ENCODE measurements around the gene C20orf144.

The C20orf144 gene

GRCh38 chr20:33666293-33667244, 4.4 kb downstream of the C20orf144 start, which contains the start of gene ACTL10:
Gene ACTL10 (plus strand): TSS chr20:33666943. CDS start chr20:33667498, 555 bp downstream.
- DNase-seq: peak; percentile 63

DNA sequence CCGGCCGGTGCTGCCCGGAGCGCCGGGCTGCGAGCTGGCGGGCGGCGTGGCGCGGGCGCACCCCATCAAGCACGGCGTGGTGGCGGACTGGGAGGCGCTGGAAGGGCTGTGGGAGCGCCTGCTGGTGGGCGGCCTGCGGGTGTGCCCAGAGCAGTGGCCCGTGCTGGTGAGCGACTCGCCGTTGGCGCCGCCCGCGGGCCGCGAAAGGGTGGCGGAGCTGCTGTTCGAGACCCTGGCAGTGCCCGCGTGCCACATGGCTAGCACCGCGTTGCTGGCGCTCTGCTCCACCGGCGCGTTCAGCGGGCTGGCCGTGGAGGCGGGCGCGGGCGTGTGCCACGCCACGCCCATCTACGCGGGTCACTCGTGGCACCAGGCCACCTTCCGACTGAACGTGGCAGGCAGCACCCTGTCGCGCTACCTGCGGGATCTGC, 5.1 kb downstream of the C20orf144 start:
- peak; percentile 32 for DNase-seq

DNA sequence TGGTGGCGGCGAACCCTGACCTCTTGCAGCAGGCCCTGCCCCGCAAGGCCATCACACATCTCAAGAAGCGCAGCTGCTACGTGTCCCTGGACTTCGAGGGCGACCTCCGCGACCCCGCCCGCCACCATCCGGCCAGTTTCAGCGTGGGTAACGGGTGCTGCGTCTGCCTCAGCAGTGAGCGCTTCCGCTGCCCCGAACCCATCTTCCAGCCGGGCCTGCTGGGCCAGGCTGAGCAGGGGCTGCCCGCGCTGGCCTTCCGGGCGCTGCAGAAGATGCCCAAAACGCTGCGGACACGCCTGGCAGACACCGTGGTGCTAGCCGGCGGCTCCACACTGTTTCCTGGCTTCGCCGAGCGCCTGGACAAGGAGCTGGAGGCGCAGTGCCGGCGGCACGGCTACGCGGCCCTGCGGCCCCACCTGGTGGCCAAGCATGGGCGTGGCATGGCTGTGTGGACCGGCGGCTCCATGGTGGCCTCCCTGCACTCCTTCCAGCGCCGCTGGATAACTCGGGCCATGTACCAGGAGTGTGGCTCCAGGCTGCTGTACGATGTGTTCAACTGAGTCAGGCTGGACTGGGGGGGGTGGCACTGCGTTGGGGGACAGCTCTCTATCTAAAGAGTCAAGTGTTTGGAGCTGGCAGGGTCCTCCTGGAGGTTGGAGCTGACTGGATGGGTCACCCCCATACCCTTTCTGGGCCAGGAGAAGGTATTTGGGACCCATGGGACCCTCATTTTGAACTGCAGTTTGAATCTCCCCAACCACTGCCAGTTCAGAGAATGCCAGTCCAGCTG, 5.7 kb downstream of the C20orf144 start:
- DNase-seq: peak; percentile 70

DNA sequence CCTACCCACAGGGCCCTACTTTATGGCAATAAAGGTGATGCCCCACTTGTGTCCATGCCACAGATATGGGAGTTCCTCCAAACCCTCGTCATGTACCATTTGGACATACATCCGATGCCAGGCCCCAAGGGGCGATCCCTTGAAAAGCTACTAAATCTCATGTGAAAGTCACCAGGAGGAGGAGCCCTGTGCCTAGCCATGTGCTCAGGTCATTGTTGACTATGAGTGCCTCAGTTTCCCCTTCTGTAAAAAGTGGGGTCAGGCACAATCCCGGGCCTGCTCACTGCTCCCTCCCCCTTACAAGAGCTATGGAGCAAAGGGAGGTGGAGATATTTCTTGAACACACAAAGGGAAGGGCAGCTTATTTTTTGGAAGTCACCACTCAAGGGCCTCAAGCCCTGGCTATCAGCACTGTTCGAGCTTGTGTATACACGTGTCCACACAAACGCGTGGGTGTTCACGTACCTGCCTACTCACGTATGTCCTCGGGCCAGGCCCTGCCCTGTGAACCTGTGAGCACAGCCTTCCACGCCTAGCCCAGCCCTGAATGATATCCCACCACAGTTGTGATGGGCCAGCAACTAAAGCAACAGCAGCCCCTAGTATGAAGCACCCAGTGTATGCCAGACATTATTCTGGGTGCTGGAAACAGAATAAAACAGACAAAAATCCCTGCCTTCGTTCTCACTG, 6.5 kb downstream of the C20orf144 start:
- DNase-seq: no peak

DNA sequence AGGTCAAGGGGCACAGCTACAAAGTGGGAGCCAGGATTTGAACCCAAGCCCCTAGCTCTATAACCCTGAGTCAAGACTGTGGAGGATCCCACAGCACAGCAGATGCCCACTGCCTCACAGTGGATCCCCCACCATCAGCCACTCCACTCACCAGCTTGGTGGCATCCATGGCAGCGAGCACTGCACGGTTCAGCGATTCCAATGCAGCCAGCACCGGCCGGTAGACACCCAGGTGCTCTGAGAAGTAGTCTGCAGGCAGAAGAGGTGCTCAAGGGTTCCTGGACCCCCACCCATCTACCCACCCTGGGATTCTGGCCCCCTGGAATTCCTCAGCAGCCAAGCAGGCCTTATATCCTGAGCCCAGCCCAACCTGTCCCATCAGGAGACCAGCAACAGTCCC, 7.1 kb downstream of the C20orf144 start:
- no peak for DNase-seq

GRCh38 chr20:33669873-33670640, 7.9 kb downstream of the C20orf144 start:
- no peak for DNase-seq

DNA sequence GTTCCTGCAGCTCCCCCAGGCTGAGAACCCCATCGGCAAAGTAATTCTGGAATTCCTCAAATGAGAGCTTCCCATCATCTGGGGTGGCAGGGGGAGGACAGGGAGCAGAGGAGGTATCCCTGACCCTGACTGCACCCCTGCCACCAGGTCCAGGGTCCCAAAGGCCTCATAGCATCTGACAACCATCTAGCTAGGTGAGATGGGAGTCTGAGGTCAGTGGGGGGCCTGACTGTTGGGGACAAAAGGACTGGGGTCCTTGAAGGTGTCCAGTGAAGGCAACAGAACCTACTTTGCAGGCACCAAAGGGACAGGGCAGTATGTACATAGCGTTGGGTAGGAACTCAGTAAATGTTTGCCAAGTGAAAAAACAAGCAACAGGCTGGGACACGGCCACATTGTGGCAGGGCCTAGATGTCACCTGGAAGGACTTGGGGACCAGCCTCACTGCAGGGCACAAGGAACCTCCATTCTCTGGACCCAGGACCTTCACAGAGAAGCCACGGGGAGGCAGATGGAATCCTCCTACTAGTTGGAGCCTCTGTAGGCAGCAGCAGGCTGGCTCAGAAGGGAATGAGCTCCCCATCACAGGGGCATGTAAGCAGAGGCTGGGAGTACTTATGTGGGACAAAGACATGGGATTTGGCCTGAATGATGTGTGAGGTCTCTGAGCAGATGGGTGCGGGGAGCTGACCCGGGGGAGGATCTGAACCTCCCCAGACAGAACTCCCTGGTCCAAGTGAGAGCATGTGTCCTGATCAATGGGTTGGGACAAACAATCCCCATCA, 8.8 kb downstream of the C20orf144 start:
- no peak for DNase-seq

DNA sequence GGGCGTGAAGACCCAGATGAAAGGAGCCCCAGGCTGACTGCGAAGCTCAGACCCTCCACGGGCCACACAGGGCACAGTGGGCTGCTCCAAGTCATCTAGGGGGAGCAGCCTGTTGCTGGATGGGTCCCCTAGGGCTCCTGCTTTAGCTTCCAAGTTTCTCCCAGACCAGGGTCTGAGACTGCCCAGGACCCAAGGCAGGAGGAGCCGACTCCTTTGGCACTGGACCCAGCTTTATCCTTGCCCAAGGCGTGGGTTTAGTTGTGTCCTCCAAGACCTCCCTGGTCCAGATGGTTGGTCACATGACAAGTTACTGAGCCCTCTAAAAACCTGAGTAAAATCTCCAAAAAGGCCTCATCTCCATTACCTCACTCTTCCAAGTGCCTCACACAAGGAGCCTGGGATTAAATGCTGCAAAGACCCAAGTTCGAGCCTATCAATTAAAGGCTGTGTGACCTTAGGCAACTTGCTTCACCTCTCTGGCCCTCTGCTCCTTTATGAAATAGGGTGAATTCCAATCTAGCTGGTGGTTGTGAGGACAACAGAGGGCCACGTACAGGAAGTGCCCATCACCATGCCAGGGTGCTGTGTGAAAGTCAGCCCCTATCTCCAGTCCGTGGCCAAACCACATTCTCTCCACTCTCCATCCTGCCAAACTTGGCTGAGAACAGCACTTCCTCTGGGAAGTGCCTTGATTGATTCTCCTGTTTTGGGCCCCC, 9.6 kb downstream of the C20orf144 start:
- DNase-seq: no peak

DNA sequence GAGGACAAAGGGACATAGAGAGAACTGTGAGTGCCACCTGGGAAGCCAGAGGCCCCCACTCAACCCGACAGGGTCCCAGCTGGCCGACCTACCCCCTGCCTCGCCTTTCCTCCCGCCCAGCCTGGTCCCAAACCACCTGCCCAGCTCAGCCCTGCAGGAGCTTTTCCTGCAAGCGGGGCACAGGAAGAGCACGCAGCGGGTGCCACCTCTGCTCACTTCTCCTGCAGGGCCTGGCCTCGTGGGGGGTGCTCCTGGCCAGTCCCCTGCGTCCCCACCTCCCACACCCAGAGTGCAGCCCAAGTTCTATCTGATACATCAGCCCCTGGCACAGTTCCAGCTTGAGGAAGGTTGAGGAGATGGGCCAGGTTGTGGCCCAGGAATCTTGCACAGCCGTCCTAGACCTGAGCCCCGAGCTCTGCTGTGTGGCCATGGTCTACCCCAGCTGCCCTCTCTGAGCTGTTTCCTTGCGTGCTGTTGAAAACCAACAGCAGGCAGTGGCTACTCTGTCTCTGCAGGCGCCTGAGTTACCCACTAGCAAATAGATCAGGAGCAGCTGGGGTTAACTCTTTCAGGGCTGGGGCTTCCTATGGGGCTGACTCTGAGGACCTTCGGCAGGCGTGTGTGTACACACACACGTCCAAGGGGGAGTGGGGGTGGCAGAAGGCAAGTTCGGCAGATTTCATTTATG, 10.4 kb downstream of the C20orf144 start:
- DNase-seq: no peak

DNA sequence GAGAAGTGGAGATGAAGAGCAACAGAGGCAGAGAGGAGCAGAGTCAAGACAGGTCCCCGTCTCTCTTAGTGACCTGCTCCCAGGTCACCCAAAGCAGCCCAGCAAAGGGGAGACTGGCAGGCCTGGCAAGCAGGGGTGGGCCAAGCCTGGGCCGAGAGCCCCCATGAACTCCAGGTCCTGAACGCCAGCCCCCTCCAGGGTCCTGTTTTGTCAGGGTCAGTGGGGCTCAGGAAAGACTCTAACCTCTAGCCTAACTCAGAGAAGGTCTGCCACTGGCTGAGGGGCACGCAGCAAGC, 10.9 kb downstream of the C20orf144 start:
- no peak for DNase-seq

- no peak for DNase-seq
These were observed 11.5 kb downstream of the C20orf144 start for GRCh38 chr20:33673410-33674293.

- peak; percentile 41 for DNase-seq
These were observed 12.4 kb downstream of the C20orf144 start, which contains the start of gene NECAB3 for GRCh38 chr20:33674294-33675135. Gene NECAB3 (minus strand): TSS chr20:33674428. CDS start chr20:33674352, 76 bp downstream.

GRCh38 chr20:33675136-33675959, 13.2 kb downstream of the C20orf144 start:
- no peak for DNase-seq

DNA sequence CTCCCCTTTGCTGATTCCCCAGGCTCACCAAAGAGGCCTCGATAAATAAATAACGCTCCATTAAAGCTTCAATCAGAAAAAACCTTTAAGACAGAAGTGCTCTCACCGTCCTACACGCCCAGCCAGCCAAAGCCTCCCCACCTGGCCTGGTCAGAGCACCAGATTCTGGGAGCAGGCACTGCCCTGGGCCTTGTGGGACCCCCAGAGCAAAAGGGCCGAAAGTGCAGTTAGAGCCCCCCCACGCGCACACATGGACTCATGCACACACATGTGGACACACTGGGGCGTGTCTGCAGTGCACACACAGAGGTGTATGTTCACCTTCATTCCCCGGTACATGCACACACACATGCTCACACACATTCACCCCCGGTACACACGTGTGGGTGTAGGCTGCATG, 14.0 kb downstream of the C20orf144 start:
- DNase-seq: no peak

GRCh38 chr20:33676652-33677645, 14.8 kb downstream of the C20orf144 start:
- DNase-seq: no peak
